HT-29 (cell line): Measurements from ENCODE around the gene CDKAL1. TPM values are rescaled to one million over a fixed set of nuclear protein-coding genes. Genes with fewer than 3 reads are reported as not detected.

Source experiments
- DNase-seq: peaks from one replicate; pipeline ENCODE4 v3.0.0-alpha.2; 2015; ENCODE audit warnings: low spot score
- total RNA-seq: library from RNA; depleted of rRNA; stranded (reverse); fragments of >200 nt; shearing (Covaris generic); gene quantifications from 2 replicates; pipeline ENCODE4 v1.2.3, GENCODE V29; 2014

The CDKAL1 gene
- total RNA-seq, 1 experiment from 2014 or later, result 9.8 TPM

DNA sequence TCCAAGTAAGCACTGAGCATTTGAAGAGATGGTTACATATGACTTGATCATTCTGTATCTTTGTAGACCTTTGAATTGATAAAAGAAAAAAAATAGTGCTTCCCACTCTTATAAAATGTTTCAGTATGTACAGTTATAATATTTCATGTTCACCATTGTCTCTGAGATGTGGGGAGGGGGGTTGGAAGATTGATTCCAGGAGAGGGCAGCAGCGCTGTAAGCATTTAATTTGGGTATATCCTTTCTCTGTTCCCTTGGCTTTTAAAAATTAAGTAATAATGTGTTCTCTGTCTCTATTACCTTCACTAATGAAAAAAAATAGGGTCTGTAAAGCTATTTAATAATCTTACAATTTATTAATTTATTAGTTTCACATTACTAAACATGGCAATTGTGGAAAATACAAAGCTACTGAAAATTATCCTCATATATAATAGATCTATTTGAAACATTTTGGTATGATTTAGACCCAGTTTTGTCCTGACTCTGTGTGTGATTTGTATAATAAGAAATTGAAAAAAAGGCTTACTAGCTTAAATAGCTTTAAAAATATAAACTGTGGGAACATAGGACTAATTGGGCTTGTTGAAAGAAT lies 341.2 kb downstream of the CDKAL1 start:
- peak; percentile 54 for DNase-seq

- DNase-seq, result peak; percentile 19
Observed at GRCh38 chr6:20876036-20876435, 341.8 kb downstream of the CDKAL1 start.

- no peak for DNase-seq
Observed at GRCh38 chr6:20876561-20876960, 342.3 kb downstream of the CDKAL1 start.

GRCh38 chr6:20877008-20877937 lies 343.0 kb downstream of the CDKAL1 start:
- DNase-seq, result peak; percentile 91

GRCh38 chr6:20879121-20879520 lies 344.9 kb downstream of the CDKAL1 start:
- no peak for DNase-seq

DNA sequence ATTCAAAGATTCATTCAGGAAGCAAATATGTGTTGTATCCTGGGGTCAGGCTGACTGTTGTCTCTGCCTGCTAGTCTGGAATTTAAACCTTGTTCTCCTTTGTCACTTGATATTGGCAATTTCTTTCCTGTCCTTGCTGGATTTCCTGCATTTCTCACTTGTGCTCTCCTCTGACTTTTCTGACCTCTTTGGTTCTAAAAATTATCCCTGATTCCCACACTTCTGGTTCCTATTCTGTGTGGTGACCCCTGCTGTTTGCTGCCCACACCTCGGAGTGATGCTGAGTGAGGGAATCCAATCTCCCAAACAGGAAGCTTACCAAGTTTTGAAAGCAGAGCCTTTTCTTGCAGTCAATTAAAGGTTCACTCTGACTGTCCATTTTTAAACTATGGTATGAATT lies 345.3 kb downstream of the CDKAL1 start:
- DNase-seq, result no peak

GRCh38 chr6:20881365-20881764 lies 347.1 kb downstream of the CDKAL1 start:
- no peak for DNase-seq

DNA sequence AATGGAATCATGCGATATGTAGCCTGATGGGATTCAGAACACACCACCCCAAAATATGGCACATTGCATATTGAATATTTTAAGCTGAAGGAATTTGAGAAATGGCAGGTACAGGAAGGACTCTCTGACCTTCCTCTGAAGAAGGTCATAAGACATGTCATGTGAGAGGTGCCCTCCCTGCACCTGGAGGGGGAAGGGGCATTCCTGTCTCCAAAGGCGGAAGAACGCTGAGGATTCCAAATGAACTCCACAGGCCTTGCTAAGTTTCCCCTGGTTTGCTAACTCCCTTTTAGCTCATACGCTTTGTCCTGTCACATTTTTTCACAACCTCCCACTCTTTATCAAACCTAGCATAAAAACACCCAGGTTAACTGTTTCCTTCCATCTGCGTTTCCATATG lies 347.8 kb downstream of the CDKAL1 start:
- no peak for DNase-seq

DNA sequence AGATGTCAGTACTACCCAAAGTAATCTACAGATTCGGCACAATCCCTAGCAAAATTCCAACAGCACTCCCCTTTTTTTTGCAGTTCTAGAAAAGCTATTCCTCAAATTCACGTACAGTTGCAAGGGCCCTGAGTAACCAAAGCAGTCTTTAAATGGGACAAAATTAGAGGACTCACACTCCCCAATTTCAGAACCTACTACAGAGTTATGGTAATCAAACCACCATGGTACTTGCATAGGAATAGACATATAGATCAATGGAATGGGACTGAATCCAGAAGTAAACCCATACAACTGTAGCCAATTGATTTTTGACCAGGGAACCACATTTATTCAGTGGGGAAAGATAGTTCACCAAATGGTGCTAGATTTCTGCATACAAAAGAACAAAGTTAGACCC lies 350.8 kb downstream of the CDKAL1 start:
- DNase-seq, result no peak

GRCh38 chr6:20891161-20891560 lies 356.9 kb downstream of the CDKAL1 start:
- DNase-seq, result no peak

- no peak for DNase-seq
Observed at GRCh38 chr6:20892365-20892764, 358.1 kb downstream of the CDKAL1 start.

DNA sequence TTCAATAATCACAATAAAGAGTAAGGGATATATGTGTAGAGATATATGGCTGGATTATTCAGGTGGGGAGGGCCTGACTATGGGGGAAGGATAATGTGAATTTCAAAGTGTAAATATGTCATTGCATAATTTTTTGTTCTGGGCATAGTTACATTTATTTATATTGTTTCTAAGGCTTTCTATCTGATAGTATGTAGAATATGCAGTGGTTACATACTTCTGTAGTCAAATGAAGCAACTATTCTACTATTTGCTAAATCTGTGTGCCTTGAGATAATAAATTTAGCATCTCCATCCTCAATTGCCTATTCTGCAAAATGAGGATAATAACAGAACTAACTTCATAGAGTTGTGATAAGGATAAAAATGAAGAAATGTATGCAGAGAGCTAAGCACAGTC lies 359.2 kb downstream of the CDKAL1 start:
- no peak for DNase-seq

- no peak for DNase-seq
Observed at GRCh38 chr6:20900389-20901160, 366.3 kb downstream of the CDKAL1 start.

DNA sequence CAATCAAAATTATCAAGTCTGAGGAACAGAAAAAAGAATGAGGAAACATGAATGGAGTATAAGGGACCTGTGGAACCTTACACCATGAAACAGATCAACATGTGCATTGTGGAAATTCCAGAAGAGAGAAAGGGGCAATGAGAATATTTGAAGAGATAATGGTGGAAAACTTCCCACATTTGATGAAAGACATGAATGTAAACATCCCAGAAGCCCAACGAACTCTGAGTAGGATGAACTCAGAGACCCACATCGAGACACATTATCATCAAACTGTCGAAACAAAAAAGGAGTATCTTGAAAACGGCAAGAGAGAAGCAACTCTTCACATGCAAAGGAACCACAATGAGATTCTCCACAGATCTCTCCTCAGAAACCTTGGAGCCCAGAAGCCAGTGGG lies 371.1 kb downstream of the CDKAL1 start:
- no peak for DNase-seq

GRCh38 chr6:20906945-20907344 lies 372.7 kb downstream of the CDKAL1 start:
- no peak for DNase-seq

DNA sequence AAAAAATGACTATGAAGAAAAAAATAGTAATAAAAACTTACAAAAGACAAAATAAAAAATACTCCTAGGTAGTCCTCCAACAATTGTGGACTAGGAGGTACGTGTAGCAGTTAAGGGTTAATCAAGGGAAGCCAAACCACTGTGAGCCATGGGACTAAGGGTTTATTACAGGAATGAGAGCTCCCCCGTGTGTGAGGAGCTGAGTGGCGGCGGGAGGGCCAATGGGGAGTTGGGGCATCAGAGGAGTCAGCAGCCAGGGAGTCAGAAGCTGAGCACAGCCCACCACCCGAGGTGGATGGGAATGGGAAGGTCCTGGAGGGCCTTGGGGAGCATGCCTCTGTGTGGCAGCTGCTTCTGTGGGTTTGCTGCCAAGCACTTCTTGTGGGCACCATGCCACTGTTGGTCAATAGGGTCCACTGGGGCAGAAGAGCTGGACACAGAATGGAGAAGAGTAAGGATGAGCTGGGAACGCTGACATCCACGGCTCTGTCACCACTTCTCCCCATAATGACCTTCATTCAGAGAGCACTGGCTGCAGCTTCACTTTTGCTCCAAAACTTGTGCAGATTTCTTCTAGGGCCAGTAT lies 373.3 kb downstream of the CDKAL1 start:
- no peak for DNase-seq

DNA sequence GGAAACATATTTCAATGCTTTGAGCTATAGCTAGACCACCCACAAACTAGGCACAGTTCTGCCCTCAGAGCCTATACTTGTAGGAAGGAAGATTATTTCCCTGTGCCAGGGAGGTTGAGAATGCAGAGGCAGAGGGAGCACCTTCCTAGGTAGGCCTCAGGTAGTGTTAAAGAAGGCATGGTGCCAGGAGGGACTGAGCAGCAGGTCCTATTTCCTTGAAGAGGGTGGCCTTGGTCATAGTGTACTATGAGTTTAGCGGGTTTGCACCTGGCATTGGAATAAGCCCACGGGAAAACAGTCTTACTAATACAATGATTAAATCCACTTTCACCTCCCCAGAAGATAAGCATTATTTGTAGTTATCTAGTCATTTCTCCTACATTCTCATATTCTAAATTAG lies 375.4 kb downstream of the CDKAL1 start:
- DNase-seq, result no peak

DNA sequence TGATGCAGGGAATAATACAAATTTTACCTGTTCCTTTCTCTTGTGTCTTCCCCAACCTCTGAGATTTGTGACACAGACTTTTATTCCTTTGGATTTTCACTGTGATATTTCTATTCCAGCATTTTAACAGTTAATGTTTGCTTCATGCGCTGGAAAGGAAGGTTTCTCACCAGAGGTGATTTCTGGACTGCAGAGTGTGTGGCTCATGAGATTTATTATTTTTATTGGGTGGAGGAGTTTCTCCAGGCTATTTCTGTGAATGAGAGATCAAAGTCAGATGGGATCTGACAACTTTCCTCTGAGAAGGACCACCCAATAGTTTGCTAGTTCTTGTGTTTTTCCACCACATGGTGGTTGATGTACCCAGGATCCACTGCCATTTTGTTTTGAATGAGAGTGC lies 377.5 kb downstream of the CDKAL1 start:
- no peak for DNase-seq

- no peak for DNase-seq
Observed at GRCh38 chr6:20915156-20915555, 380.9 kb downstream of the CDKAL1 start.

DNA sequence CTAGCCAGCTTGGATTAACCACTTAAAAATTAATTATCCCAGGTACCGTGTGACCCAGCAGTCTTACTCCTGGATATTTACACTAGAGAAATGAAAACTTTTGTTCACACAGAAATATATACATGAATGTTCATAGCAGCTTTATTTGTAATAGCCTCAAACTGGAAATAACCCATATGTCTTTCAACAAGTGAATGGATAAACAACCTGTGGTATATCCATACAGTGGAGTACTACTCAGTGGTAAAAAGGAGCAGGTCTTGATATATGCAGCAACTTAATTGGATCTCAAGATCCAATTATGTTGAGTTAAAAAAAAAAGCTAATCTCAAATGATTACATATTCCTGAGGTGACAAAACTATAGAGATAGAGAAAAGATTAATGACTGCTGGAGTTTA lies 381.4 kb downstream of the CDKAL1 start:
- no peak for DNase-seq

DNA sequence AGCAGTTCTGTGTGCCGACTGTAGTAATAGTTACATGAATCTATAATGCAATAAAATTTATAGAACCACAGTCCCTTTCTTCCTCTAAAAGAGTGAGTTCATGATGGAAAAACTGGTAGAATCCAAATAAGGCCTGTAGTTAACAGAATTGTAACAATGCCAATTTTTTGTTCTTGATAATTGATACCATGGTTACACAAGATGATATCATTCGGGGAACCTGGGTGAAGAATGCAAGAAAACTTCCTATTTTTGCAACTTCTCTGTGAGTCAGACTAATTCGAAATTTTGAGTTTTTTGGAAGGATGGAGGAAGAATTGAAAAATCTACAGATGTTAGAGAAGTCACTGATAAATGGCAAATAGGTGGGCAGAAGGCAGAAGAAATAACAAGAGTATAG lies 381.8 kb downstream of the CDKAL1 start:
- no peak for DNase-seq

GRCh38 chr6:20918868-20919267 lies 384.6 kb downstream of the CDKAL1 start:
- DNase-seq, result no peak
